Brain microvascular endothelial cell (primary cell): Measurements from ENCODE around the gene RAX.

Experiments
- DNase-seq: peaks from one replicate; pipeline ENCODE4 v3.0.0-alpha.2; 2020
- H3K27ac ChIP-seq: fragments of 250-450 bp; sonication (Bioruptor Pico); 2 replicates; pipeline ENCODE4 v1.5.1; 2020; ENCODE audit warnings: mild to moderate bottlenecking, moderate library complexity
- H3K27me3 ChIP-seq: fragments of 250-450 bp; sonication (Bioruptor Pico); replicated peaks from 2 replicates; pipeline ENCODE4 v1.5.1; 2020; ENCODE audit warnings: mild to moderate bottlenecking
- H3K36me3 ChIP-seq: fragments of 250-450 bp; sonication (Bioruptor Pico); replicated peaks from 2 replicates; pipeline ENCODE4 v1.5.1; 2020; ENCODE audit warnings: mild to moderate bottlenecking
- H3K4me3 ChIP-seq: 2 replicates; pipeline ENCODE4 v1.5.1; 2011; ENCODE audit warnings: low read depth, mild to moderate bottlenecking, control low read depth, low read length, moderate library complexity
- in situ Hi-C: cut with HindIII; loops from 2 replicates; pipeline ENCODE4 v1.10.0; 2017; ENCODE audit warnings: low sequenced_read_pairs, low pct_ligation_motif_present
- TF ChIP-seq, protein P1 (sequence below): IDR thresholded peaks from 2 replicates; pipeline ENCODE4 v1.5.1; 2011; ENCODE audit warnings: low read depth, mild to moderate bottlenecking, moderate library complexity, low read length, control low read depth, inconsistent platforms; ENCODE audit errors: missing control alignments

RAX gene

GRCh38 chr18:59298871-59299270 lies 25.6 kb upstream of the RAX start:
- H3K27ac ChIP-seq: no peak overlapping the region
- no peaks in the 10 kb centered on the region for H3K36me3 ChIP-seq
- no peak for DNase-seq
- H3K27me3 ChIP-seq: peaks cover 17% of the 10 kb centered on the region
- in situ Hi-C loops: no loop called here
- TF ChIP-seq, protein P1, sequence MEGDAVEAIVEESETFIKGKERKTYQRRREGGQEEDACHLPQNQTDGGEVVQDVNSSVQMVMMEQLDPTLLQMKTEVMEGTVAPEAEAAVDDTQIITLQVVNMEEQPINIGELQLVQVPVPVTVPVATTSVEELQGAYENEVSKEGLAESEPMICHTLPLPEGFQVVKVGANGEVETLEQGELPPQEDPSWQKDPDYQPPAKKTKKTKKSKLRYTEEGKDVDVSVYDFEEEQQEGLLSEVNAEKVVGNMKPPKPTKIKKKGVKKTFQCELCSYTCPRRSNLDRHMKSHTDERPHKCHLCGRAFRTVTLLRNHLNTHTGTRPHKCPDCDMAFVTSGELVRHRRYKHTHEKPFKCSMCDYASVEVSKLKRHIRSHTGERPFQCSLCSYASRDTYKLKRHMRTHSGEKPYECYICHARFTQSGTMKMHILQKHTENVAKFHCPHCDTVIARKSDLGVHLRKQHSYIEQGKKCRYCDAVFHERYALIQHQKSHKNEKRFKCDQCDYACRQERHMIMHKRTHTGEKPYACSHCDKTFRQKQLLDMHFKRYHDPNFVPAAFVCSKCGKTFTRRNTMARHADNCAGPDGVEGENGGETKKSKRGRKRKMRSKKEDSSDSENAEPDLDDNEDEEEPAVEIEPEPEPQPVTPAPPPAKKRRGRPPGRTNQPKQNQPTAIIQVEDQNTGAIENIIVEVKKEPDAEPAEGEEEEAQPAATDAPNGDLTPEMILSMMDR: no peak
- no peak overlapping the region for H3K4me3 ChIP-seq

GRCh38 chr18:59293317-59293716 lies 20.1 kb upstream of the RAX start:
- DNase-seq: no peak
- TF ChIP-seq, protein P1: no peak
- Histone ChIP-seq H3K36me3 (no peaks in the 10 kb centered on the region), H3K4me3 (no peak overlapping the region), H3K27me3 (peaks cover 34% of the 10 kb centered on the region), H3K27ac (no peak overlapping the region)
- in situ Hi-C loops: no loop called here

DNA sequence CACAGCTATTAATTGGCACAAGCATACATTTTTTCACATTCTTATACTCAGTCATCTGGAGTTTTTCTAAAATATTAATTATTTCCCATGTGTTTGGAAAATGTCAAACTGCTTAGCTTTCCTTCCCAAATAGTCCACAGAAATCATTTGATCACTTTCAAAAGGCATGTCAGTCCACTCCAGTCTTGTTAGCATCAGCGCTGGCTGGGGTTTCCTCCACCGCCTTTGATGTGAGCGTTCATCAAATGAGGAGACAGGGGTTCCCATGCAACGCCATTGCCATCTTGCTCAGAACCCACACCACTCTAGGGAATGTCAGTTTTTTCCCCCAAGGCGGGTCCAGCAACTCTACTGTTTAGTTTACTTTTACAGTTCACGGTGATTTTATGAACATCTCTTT lies 13.1 kb upstream of the RAX start:
- TF ChIP-seq, protein P1: no peak
- Histone ChIP-seq H3K36me3 (no peaks in the 10 kb centered on the region), H3K27me3 (peaks cover 37% of the 10 kb centered on the region), H3K27ac (no peak overlapping the region), H3K4me3 (no peak overlapping the region)
- in situ Hi-C loops: no loop called here
- no peak for DNase-seq

DNA sequence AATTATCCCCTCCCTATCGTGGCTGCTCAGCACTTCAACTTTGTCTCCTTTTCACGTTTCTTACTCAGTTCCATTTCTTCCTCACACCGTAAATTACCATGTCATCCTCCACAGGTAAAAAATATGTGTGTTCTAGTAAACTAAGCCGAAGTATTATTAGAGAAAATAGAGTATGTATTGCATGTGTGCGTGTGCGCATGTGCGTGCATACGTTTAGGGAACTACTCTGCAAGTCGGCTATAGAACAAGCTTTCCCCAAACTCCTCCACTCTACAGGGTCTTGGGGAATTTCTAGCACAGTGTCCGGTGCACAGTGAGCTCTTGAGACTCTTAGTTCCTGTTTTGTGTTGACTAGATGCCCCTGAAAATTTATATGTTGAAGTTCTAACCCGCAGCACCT lies 9.1 kb upstream of the RAX start:
- no peaks in the 10 kb centered on the region for H3K36me3 ChIP-seq
- in situ Hi-C loops: no loop called here
- H3K27me3 ChIP-seq: peaks cover 56% of the 10 kb centered on the region
- DNase-seq: no peak
- no peak overlapping the region for H3K4me3 ChIP-seq
- no peak overlapping the region for H3K27ac ChIP-seq
- TF ChIP-seq, protein P1: no peak

DNA sequence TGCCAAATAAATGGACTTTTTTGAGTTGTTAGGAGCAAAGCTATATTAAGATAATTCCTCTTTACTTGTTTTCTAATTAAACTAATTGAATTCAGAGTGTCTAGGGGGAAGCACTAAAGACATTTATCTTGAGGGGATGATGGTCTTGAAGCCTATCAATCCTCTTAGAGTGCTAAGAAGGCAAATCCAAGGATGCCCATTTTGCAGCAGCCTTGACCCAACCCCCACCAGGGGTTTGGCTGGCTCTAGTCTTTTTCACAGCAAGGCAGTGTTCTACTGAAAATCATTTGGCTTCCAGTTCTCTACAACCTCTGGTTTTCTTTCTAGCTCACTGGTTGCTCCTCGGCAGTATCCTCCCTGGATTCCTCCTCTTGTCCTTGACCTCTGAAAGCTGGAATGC lies 6.5 kb upstream of the RAX start:
- Histone ChIP-seq H3K27ac (no peak overlapping the region), H3K4me3 (no peak overlapping the region), H3K36me3 (no peaks in the 10 kb centered on the region), H3K27me3 (peaks cover 57% of the 10 kb centered on the region)
- TF ChIP-seq, protein P1: no peak
- no peak for DNase-seq
- in situ Hi-C loops: no loop called here

GRCh38 chr18:59279193-59279592 lies 5.9 kb upstream of the RAX start:
- Histone ChIP-seq H3K4me3 (no peak overlapping the region), H3K27ac (no peak overlapping the region), H3K36me3 (no peaks in the 10 kb centered on the region), H3K27me3 (peaks cover 60% of the 10 kb centered on the region)
- no peak for DNase-seq
- in situ Hi-C loops: no loop called here
- TF ChIP-seq, protein P1: no peak
